HG03025 (cell line): Measurements from ENCODE around the gene MPV17.
"Not testable (repeated sequence)": the region's sequence is repeated elsewhere in the genome, so short reads cannot be mapped to it uniquely, and the experiment has no call there.

Experiments used
- ATAC-seq: cut with Tn5 transposase; IDR thresholded peaks from one replicate; pipeline ENCODE4 v1.9.1; 2021; ENCODE audit warnings: mild to moderate bottlenecking, moderate library complexity; ENCODE audit not compliant: unreplicated experiment, low FRiP score

MPV17 gene

DNA sequence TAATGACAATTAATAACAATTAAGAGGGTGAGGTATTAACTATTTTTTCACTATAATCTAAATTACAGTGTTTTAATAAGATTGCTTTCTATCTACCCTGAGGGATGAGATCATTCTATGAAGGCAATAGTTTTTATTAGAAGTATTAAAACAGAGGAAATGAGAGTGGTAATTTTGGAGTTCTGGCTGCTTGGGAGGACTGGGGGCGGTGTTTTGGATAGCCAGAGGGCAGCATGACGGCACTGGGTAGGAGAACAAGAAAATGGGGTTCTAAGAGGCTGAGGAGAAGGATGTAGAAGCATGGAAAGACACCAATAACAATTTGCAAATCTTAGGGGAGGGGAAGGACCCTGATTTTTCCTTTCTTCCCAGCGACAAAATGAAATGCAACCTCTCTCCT is 52.8 kb downstream of the MPV17 start:
- ATAC-seq: no peak

DNA sequence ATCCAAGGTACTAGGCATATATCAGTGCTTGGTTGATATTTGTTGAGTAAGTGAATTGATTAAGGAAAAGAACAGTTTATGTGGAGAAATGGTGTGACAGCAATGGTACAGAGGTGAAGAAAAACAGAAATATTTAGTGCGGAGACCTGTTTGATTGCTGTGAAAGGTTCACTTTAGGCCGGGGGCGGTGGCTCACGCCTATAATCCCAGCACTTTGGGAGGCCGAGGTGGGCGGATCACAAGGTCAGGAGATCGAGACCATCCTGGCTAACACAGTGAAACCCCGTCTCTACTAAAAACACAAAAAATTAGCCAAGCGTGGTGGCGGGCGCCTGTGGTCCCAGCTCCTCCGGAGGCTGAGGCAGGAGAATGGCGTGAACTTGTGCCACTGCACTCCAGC is 54.6 kb downstream of the MPV17 start:
- not testable (repeated sequence) for ATAC-seq

DNA sequence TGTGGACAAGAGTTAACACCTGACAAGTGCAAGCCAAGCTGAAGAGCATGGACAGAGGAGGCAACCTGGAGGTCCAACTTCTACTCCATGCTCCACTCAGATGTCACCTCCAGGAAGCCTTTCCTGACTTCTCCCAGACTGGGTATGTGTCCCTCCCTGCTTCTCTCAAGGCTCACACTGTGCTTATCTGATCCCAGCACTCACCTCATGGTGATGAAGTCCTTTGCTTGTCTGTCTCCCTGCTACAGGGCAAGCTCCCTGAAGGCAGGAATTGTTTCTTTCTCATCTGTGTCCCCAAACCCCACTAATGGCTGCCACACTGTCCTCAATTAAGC is 57.4 kb downstream of the MPV17 start:
- ATAC-seq: no peak

DNA sequence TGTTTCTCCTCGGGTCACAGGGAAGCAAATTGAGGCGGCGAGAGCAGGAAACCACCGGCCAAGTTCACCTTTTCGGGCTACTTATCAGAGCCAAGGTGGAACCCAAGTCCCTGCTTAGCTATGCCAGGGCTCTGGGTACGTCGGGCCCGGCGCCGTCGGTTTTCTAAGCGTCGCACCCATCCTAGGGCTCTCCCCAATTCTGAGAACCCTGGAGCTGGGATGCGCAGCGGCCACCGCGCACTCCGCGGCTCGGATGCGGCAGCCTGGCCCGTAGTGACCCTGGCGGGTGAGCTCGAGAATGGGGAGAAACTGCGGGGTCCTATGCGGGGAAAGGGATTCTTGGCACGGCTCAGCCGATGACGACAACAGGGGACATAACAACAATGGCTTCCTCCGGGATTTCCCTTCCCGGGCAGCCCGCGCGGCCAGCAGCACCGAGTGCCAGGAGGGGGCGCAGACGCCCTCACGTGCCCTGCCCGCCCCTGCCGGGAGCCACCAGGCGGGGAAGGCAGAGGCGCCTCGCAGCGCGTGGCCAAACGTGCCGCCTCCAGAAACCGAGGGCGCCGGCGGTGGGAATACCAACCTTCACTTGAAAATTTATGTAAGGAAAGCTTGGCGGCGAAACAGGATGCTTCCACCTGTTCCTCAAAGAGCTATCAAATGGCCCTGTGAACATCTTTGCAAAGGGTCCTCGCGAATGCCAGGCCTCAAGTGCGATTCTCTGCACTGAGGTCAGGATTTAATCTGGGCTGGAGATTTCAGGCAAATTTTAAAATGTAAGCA is 58.0 kb downstream of the MPV17 start:
- no peak for ATAC-seq

DNA sequence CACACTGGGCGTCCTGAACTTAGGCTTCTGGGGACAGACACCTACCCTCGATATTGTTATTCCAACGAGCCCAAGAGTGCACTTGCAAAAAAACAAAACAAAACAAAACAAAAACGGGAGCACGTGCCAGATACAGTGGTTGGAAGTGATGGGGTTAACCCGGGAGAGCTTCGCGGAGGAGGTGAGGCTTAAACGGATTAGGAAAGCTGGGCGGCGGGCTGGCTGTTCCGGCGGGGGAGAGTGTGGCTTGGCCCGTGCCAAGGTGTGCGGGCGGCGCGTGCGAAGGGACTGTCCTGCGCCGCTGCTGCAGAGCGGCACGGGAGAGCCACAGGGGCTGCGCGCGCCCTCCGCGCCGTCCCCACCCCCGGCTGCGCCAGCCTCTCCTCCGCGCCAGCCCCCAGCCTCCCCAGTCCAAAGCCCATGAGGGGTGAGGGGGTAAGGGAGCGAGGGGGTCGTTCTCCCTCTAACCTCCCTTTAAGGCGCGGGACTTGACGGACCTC is 58.6 kb downstream of the MPV17 start:
- ATAC-seq: no peak

DNA sequence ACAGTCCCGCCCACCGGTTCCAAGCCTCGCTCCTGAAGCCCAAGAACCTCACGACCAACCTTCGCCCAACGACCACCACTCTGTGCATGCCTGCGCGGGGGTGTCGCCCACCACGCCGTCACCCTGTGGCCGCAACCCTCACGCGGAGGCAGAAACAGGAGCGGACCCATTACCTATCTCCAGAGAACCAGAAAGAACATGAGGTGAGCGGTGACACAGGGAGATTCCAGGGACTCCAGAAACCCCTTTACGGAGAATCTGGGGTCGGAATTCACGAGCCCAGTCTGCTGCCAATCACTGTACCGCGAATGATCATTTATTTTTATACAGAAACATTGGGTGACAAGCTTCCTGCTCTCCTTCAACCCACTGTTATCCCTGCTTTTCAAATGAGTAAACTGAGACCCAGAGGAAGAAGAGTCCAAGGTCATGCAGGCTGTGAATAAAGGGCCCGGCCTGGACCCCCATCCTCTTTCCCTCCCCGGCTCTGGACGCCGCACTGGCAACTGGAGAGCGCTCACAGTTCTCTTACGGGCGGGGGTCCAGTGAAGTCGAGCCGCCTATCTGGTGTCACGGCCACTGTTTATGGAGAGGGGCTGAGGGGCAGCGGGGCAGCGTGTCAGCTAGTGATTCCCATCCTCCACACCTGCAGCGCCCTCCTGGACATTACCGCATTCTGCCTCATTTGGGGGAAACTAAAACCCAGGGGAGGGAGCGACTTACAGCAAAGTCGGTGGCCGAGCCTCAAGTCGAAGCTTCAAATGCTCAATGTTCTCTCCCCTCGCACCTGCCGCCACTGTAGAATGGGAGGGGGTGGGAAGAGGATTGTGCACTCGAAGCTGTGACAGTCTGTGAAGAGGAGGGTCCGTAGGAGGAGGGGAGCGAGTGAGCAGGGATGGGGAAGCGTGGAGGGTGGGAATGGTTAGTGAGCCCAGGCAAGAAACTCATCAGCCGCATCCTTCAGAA is 59.3 kb downstream of the MPV17 start:
- ATAC-seq: no peak

DNA sequence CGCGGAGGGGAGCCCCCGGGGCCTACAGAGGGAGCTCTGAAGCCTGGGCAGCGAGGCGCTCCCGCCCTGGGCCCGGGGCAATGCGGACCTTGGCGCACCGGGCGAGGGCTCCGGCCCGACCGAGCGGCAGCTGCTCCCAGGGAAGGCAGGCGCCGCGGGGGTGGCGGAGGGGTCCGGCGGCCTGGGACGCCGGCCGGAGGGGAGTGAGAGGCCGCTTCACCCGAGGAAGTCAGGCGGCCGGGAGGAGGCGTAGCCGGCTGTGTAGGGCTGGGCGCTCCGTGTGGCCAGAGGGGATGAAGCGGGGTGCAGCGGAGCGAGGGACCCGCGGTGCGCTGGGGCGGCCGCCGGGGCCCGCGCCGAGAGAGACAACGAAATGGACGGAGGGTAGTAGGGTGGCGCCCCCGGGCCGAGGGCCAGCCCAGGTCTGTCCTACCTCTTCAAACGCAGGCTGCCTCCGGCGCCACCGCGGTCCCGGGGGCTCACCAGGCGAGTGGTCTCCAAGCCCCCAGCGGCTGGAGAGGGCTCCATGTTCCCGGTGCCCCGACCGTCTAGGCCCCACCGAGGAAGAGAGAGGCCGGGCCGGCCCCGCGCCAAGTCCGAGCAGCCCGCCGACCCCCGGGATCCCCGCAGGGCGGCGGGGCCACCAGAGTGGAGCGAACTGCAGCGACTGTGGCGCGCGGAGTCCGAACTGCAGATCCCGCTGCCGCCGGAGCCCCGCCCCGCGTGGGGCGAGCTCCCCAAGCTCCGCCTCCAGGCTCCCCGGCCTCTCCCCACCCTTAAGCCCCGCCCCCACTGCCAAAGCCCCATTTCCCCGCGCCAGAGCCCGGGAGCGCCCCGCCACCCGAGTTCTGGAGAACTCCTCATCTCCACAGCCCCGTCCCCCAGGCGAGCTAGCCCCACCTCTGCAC is 60.3 kb downstream of the MPV17 start, which contains the start of gene SLC30A3:
SLC30A3 (minus strand) TSS at position 669 of the 908 bp plus-strand sequence; CDS start at position 528, 141 bp downstream.
- no peak for ATAC-seq

DNA sequence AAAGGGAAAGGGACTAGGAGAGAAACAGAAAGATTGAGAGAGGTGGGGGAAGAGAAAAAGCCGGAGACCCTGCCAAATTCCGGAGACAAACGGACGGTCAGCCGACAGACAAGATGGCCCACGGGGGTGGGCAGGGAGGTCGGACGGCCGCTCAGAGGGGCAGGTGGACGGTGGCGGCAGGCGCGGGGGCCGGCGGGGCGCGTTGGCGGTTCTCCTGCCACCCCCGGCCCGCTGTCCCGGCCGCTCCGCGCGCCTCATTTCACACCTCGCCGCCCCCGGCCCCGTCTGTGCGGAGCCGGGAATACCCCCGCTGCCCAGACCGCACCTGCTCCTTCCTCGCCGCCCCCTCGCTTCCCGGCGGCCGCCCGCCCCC is 61.0 kb downstream of the MPV17 start:
- ATAC-seq: no peak

DNA sequence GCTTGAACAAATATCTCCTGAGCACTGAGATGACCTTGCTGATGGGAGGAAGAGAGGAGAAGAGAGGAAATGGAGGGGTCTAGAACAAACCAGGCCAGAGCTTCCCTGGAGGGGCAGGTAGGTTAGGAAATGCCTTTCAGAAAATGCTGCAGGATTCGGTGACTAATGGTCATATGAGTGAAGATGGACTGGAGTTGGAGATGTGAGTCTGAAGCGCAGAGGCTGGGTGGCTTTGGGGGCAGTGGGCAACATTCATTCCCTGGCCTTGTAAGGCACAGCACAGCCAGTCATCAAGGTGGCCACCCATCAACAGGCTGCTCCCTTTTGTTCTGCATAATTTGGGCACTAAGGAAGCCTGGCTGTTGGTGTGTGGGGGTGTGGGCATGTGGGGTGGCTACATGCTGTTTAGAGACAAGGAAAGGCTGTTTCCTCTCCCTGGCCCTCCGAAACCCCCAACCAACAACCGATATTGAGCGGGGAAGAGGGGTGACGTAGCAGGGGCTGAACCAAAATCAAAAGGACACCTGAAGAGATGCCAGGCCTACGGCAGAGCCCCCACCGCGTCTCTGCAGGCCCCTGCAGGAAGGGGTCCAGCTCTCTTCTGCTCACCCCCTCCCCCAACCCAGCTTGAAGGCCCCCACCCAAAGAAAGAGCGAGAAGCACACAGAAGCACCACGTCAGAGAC is 61.5 kb downstream of the MPV17 start:
- ATAC-seq: no peak
